HG03175 (cell line): ENCODE results near the gene ERV3-1.
"Not testable (repeated sequence)": the region's sequence is repeated elsewhere in the genome, so short reads cannot be mapped to it uniquely, and the experiment has no call there.

Experiments
- ATAC-seq: cut with Tn5 transposase; IDR thresholded peaks from one replicate; pipeline ENCODE4 v1.9.1; 2021; ENCODE audit warnings: mild to moderate bottlenecking, moderate library complexity; ENCODE audit not compliant: unreplicated experiment

The ERV3-1 gene

DNA sequence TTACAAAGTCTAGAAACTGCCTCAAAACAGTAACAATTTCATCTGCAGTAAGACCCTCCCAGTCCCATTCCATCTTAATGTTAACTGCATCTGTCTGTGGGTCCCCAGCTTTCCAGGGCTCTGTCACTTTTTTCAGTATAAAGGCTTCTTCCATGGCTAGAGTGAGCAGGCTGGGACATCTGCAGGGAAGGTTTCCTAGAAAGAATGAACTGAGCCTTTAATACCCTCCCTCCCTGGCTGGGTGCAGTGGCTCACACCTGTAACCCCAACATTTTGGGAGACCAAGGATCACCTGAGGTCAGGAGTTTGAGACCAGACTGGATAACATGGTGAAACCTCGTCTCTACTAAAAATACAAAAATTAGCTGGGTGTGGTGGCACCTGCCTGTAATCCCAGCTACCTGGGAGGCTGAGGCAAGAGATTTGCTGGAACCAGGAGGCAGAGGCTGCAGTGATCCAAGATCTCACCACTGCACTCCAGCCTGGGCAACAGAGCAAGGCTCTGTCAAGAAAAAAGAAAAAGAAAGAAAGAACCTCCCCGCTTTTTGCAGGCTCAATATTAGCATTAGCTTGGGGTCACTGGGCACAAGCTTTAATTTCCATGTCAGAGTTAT, 3.4 kb downstream of the ERV3-1 start:
- ATAC-seq, result no peak

DNA sequence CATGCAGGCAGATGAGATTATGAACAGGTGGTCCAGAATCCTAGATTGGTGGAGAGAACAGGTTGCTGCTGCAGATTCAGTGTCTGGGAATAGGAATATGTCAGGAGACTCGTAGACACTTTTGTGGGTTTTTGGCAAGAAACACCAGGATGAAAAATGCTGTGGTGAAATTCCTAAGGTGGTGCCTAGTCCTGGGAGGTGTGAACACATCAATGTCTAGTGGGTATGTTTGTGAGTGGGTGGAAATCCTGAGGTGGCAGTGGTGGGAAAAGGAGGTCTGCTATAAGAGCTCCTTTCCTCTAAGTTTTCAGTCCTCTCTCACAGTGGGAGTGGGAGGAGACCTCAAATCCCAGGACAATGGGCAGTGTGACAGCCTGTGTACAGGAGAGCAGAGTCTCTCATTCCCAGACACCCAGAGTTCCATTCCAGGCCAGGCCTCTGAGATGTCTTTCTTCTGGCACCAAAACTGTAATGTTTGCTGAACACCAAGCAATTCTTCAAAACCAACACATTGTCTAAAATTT, 5.1 kb downstream of the ERV3-1 start:
- ATAC-seq, result no peak

DNA sequence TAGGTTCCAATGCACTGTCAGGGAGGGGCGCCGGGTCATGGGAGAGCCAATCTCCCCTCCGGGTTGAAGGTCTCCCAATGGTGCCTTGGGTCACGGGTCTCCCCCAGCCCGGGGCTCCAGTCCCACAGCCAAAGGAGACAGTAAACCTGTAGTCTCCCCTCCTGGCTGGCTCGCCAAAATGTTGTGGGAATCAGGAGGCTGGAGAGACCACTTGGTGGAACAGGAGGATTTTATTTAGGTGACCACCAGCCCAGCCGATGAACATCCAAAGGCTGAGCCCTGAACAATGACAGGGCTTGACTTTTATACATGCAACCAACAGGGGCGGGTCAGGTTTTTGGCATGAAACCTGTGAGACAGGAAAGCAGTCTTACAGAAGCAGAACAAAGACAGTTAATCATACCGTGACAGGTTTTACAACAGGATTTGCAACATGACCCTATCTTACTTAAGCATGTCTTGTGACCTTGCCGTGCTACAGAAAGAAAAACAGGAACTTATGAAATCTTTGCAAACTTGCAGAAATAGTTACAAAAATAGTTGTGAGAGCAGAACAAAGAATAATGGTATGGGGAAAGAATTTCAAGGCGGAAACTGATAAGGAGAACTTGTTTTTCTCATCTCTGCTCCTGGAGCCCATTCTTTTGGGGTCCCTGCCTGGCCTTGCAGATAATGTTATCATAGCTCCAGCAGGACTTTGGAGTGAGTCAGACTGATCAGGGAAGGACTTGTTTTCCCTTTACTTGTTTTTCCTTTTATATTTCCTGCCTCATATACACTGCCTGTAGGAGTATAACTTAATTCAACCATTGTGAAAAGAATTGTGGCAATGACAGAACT, 7.1 kb downstream of the ERV3-1 start:
- no peak for ATAC-seq

DNA sequence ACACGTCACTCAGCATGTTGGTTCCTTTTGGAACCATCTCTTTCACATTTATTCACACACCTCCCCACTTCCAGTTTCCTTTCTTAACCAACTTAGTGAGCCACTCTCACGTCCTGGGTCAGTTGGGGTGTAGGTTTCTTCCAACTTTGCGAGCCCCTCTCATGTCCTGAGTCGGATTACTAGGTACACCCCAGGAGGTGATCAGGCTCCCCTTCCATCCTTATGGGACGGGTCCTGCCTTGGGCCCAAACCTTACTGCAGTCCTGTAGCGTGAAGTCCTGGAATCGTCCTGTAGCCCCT, 7.7 kb downstream of the ERV3-1 start:
- no peak for ATAC-seq

DNA sequence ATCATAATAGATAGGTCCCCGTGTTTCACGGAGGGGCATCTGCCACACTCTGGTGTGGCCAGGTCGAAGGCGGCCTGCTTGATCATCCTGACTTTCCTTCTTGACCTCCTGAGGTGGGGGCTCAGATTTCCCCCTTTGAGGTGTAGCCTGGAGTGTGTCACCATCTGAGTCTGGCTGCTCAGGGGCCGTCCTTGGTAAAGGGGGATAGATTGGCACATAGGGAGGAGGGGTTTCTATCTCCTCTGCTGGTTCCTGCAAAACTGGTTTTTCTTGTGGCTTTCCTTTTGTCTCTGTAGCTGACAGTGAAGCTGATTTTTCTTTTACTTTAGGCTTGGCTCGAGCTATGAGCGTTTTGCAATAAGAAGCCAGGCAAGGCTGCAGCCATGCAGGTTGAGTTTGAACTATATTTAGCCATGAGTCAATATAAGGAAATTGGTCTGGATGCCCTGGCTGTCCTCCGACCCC, 8.5 kb downstream of the ERV3-1 start:
- no peak for ATAC-seq

DNA sequence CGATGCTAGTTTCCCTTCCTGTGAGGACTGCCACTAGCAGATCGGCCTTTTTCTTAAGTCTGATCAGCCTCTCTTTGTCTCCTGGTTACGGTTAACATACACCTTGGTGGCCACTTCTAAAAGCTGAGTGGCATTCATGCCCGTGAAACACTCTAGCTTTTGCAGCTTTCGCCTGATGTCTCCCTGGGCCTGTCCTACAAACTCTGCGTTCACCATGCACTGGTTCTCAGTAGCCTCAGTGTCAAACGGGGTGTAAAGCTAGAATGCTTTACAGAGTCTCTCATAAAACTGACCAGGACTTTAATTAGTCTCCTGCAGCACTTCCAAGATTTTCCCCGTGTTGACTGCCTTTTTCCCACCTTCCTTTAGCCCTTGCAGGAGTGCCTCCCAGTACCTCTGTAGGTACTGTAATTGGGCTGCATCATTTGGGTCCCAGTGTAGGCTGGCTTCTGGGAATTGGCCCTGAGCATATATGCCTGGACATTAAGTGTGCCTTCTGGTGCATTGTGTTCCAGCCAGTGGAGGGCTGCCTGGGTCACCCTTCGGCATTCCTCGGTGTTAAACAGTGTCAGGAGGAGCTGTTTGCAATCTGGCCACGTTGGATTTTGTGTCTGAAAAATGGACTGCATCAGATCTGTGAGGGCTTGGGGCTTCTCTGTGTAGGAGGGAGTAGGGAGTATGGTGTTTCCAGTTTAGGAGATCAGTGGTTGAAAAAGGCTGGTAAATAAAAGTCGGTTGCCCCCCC, 9.2 kb downstream of the ERV3-1 start:
- ATAC-seq, result no peak

DNA sequence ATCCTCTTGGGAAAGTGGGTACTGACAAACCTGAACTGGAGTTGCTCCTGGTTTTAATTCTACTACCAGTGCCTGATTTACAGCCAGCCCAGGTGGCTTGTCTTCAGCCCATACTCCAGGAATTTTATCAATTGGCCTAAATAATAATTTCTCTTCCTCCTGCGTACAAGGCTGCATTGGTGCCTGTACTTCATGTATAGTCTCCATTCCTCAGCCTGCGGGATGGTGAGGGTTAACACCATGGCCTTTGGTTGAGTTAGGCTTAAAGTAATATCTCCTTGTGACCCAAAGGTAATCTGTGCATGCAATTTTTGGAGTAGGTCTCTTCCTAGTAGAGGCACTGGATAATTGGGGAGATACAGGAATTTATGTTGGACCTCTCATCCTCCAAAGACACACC, 10.2 kb downstream of the ERV3-1 start:
- ATAC-seq, result no peak

DNA sequence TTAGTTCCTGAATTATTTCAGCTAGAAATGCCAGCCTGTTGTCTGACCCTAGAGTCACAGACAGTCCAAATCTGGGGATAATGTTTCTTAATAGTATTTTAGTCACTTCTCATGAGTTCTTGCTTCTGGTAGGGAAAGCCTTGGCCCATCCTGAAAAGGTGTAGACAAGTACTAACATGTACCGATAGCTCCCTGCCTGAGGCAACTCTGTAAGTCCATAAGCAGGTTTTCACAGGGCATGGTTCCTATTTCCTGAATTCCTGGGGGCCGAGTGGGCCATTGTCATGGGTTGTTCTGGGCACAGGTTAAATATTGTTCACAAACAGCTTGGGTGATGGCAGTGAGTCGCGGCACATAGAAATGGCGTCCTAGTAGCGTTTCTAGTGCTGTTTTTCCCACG, 12.6 kb downstream of the ERV3-1 start:
- no peak for ATAC-seq

DNA sequence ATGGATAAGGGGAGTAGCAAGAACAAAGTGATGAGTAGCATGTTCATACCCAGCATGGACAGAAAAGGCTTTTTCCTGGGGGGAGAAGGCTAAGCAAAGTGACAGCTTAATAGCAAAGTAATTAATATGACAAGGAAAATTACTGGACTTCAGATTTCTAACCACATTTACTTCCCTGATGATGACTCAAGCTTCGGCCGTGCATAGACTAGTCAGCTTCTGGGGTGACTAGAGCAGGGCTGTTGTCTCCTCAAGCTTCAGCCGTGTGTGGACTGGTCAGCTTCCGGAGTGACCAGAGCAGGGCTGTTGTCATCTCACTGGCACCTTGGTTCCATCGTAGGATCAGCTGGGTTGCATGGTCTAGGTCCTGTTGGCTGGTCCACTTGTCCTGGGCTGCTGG, 13.5 kb downstream of the ERV3-1 start:
- no peak for ATAC-seq

DNA sequence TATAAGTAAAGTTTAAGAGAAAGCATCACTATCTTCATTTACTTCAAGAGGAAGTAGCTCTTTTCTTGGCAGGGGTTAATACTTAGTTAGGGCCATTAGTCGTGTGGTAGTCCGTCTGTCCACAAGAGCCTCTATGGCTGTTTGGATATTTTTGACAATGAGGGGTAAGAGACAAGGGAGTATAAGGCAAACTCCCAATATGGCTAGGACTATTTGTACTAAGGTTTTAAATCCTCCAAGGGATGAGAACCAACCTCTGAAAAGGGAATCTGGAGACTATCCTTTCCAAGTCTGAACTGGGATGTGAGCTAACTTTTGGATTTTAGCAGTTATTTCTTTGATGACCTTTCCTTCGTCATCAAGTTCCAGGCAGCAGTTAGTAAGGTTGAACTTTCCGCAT, 15.6 kb downstream of the ERV3-1 start, which contains the start of gene ZNF117:
TSS of gene ZNF117 (minus strand) at position 101 of the 400 bp plus-strand sequence.
- ATAC-seq, result no peak

DNA sequence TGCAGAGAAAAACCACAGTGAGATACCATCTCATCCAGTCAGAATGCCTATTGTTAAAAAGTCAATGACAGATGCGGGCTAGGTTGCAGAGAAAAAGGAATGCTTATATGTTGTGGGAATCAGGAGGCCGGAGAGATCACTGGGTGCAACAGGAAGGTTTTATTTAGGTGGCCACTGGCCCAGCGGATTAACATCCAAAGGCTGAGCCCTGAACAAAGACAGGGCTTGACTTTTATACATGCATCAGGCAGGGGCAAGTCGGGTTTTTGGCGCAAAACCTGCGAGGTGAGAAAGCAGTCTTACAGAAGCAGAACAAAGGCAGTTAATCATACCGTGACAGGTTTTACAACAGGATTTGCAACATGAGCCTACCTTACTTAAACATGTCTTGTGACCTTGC, 16.3 kb downstream of the ERV3-1 start:
- ATAC-seq, result no peak

DNA sequence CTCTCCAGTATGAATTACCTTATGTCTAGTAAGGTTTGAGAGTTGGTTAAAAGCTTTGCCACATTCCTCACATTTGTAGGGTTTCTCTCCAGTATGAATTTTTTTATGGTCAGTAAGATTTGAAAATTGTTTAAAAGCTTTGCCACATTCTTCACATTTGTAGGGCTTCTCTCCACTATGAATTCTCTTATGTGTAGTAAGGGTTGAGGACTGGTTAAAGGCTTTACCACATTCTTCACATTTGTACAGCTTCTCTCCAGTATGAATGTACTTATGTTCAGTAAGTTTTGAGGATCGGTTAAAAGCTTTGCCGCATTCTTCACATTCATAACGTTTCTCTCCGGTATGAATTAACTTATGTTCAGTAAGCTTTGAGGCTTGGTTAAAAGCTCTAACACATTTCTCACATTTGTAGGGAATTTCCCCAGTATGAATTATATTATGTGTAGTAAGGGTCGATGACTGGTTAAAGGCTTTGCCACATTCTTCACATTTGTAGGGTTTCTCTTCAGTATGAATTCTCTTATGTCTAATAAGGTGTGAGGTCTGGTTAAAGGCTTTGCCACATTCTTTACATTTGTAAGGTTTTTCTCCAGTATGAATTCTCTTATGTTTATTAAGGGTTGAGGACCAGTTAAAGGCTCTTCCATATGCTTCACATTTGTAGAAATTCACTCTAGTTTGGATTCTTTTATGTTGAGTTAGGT, 27.8 kb downstream of the ERV3-1 start:
- no peak for ATAC-seq

DNA sequence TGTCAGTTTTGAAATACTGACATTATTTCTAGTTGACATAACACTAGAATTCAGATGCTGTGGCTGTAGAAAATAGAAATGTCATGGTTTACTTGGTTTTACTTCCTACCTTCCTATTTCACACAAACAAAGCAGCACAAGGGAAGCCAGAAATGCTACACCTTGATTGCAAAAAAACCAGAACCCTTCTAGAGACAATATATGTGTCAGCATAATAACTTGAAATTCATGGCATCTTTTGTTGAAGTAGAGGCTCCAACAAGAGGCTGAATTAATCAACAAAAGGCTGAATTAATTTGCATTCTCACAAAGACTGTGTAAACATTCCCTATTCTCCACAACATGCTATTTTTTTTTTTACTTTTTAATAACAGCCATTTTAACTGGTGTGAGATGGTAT, 40.9 kb downstream of the ERV3-1 start:
- ATAC-seq, result no peak

DNA sequence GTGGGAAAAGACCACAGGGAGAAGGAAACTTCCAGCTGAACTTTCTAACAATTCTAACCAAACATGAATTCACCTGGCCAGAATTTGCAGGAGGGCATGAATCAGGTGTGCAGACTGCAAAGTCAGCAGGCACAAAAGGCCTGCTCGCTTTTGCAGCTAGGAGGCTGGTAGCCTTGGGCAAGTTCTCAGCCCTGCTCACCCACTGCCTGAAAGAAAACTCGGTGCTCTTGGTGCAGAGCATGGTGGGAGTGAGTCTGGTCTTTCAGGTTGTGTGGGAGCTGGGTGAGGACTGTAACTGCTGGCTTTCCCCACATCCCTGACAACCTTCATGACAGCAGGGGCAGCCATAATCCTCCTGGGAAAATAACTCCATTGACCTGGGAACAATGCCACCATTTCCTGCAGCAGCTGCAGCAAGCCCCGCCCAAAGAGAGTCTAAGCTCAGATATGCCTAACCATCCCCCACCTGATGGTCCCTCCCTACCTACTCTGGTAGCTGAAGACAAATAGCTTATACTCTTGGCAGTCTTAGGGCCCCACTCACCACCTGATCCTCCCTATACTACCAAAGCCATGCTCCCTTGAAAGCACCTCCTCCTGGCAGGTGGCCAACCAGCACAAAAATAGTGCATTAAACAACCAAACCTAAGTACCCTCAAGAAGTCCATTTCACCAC, 47.3 kb downstream of the ERV3-1 start:
- no peak for ATAC-seq

DNA sequence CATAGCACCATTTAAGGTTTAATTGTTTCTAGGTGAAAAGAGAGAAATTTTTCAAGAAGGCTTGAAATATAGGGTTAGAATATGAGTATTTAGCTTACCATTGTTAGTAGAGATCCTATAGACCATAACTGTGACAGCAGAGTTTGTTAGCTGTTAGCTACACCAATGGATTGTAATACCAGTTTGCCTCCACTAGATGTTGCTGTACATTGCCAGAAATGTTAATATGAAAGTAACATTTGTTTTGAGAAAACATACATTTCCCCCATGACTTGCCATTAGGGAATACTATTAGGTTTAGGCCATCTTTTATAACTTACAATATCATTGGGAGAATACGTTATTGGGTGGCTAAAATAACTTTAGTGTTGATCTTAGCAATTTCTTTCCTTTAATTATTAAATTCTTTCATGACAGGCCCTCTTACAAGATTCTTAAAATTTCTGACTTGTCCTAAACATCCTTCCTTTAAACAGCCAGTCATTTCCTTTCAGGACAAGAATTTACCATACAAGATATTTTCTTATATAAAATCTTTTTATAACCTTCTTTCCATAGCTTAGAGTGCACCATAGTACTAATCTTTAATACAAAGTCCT, 55.1 kb downstream of the ERV3-1 start:
- no peak for ATAC-seq

DNA sequence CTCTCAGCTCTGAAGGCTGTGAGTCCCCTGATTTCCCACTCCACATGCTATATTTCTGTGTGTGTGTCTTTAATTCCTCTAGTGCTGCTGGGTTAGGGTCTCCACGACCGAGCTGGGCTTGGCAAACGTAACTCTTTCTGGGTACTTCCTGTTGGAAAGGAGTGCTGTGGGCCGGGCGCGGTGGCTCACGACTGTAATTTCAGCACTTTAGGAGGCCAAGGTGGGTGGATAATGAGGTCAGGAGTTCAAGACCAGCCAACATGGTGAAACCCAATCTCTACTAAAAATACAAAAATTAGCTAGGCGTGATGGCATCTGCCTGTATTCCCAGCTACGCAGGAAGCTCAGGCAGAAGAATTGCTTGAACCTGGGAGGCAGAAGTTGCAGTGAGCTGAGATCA, 55.8 kb downstream of the ERV3-1 start:
- ATAC-seq, result not testable (repeated sequence)

DNA sequence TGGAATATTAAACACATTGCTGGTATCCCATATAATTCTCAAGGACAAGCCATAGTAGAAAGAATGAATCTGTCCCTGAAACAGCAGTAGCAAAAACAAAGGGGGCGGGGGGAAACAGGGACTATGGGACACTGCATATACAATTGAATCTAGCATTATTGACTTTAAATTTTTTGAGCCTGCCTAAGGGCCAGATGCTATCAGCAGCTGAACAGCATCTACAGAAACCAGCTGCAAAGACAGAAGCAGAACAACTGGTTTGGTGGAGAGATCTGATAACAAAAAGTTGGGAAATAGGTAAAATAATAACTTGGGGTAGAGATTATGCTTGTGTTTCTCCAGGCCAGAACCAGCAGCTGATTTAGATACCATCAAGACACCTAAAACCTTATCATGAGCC, 57.7 kb downstream of the ERV3-1 start:
- not testable (repeated sequence) for ATAC-seq

DNA sequence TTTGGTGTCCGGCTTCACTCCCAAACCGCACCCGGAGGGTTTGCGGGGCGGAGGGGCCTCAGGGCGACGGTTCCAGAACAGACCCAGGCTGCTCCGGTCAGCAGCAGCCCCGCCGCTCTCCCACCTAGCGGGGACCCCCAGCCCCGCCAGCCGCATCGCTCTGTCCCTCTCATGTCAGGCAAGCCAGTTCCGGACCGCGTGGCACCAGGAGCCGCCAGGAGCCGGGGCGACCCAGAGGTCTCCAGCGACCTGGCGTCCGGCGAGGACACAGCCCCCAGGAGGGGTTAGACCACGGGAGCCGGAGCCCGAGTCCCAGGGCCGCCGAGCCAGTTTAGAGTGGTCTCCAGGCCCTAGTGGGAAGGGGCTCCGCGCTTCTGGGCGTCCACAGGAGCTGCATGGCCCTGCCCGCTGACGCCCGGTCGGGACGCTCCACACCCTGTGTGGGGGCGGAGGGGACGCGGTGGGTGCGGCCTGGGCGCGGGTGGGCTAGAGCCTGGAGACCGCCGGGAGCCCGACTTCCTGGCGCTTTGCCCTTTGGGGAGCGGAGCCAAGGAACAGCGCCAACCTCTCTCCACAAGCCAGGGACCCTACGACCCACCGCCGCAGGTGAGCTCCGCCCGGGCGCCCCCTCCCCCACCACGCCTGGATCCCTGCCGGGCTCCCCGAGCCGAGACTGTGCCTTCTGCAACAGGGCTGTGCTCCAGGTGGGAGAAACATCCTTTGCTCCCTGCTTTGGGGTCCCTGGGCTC, 59.1 kb downstream of the ERV3-1 start:
- no peak for ATAC-seq

DNA sequence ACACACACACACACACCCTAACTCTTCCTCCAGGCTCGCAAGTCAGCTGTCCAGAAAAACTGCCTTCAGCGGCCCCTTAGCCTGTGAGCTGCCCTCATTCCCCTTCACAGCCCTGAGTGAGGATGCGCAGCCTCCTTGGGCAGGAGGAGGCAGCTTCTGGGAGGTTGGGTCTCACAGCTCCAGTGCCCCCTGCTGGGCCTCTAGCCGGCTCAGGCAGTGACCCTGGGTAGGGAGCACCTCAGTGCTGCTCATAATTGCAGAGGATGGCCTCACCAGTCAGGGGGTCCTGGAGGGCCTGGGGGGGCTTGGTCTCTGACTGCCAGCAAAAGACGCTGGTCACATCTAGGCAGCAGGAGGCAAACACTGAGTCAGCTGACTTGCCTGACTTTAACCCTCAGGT, 59.7 kb downstream of the ERV3-1 start:
- no peak for ATAC-seq
